Psoas muscle (tissue), 8 donors: ENCODE results near the gene MUC5B. TPM values are rescaled to one million over a fixed set of nuclear protein-coding genes. Genes with fewer than 3 reads are reported as not detected.

ENCODE experiments used
- ATAC-seq, 4 donors: fragments of 200-7000 bp; cut with Tn5 transposase; one replicate each; pipeline ENCODE4 v1.9.1; 2020; ENCODE audit warnings: moderate library complexity in 3 of 4, mild to moderate bottlenecking in 2 of 4
- DNase-seq, 2 donors: peaks; one replicate each; pipeline ENCODE4 v3.0.0-alpha.2; 2020
- H3K27ac ChIP-seq: fragments of 200-600 bp; one replicate; pipeline ENCODE4 v1.8.0; 2022
- H3K27me3 ChIP-seq, 3 donors: fragments of 200-600 bp in 1 of 3; one replicate each; pipeline versions ENCODE4 v1.6.1 to v1.8.0; 2013 to 2022; ENCODE audit warnings: low read length in 2 of 3, mild to moderate bottlenecking in 2 of 3, moderate library complexity in 1 of 3; ENCODE audit not compliant: insufficient read depth in 3 of 3
- H3K36me3 ChIP-seq, 2 donors: fragments of 200-600 bp in 1 of 2; one replicate each; pipeline versions ENCODE4 v1.6.1 to v1.8.0; 2013 to 2022; ENCODE audit warnings: low read depth in 1 of 2, mild to moderate bottlenecking in 1 of 2, moderate library complexity in 1 of 2; ENCODE audit not compliant: insufficient read depth in 1 of 2
- H3K4me1 ChIP-seq: fragments of 200-600 bp; one replicate; pipeline ENCODE4 v1.8.0; 2022
- H3K4me3 ChIP-seq: fragments of 200-600 bp; one replicate; pipeline ENCODE4 v1.8.0; 2022; ENCODE audit warnings: mild to moderate bottlenecking
- H3K9me3 ChIP-seq: fragments of 200-600 bp; one replicate; pipeline ENCODE4 v1.8.0; 2022
- WGBS, 3 donors: extraction: QIAGEN DNeasy Blood & Tissue Kit; methylation state at CpG; one replicate each; pipeline versions ENCODE4 v1.1.6 to v1.1.7; 2013; 5-methylcytosine and 5-hydroxymethylcytosine counted together
- intact Hi-C, 2 donors: fragments of 100-400 bp; cut with DNase I; formaldehyde crosslinking; loops; one replicate each; pipeline versions ENCODE4 v1.11.0 to v1.14.2; 2022
- polyA plus RNA-seq, 3 donors: library from polyadenylated mRNA; stranded (reverse); fragments of 200-250 nt; gene quantifications; one replicate each; pipeline ENCODE4 v1.2.3, GENCODE V29; 2013
- total RNA-seq, 4 donors: library from RNA; stranded (reverse); fragmentation: NEBNext Ultra II Directional in 2 of 4; extraction: Animal tissue kit (Norgen Biotek cat#: 25700) in 2 of 4; gene quantifications; one replicate each; pipeline versions ENCODE4 v1.2.1 to v1.2.4, GENCODE V29; 2021 to 2023
- TF ChIP-seq, protein P1 (sequence below): fragments of 200-600 bp; IDR thresholded peaks from one replicate; pipeline ENCODE4 v1.8.0; 2022; ENCODE audit warnings: antibody characterized with exemption
- donor health status: healthy with polysubstance abuse.
- donor health status: DM: no; HTN: no; CAD: no; lungs with moderate emphysema.
- donor health status: Bipolar disorder and iron deficiency.
- donor health status: healthy.
- donor health status: DM: yes; HTN: yes; CAD: no.
- donor health status: DM: no; HTN: no; CAD: no.
- donor health status: DM: no; HTN: no; CAD: no.
- donor health status: DM: yes; HTN: yes; CAD: no.

Gene MUC5B
- total and polyA plus RNA-seq, 7 donors = under 0.01 to 0.41 (median 0.11) TPM; not detected in 3

DNA sequence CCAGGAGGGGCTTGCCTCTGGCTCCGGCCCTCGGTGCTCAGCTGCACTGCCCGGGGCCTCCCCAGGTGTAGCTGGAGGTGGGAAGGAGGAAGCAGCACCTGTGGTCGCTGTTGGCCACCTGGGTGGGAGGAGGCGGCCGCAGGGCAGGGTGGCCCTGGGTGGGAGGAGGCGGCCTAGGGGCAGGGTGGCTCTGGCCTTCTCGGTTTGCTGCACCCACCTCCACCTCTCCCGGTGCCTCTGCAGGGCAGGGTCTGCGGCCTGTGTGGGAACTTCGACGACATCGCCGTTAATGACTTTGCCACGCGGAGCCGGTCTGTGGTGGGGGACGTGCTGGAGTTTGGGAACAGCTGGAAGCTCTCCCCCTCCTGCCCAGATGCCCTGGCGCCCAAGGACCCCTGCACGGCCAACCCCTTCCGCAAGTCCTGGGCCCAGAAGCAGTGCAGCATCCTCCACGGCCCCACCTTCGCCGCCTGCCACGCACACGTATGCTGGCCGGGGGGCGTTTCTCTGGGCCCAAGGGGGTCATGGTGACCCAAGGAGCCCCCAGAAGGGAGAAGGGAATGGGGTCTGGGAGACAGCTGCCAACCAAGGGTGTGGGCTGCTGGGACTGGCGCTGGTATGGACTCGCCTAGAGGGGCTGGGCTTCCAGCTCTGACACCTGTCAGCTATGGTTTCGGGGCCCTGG lies 44.5 kb upstream of the MUC5B start:
- TF ChIP-seq, protein P1, sequence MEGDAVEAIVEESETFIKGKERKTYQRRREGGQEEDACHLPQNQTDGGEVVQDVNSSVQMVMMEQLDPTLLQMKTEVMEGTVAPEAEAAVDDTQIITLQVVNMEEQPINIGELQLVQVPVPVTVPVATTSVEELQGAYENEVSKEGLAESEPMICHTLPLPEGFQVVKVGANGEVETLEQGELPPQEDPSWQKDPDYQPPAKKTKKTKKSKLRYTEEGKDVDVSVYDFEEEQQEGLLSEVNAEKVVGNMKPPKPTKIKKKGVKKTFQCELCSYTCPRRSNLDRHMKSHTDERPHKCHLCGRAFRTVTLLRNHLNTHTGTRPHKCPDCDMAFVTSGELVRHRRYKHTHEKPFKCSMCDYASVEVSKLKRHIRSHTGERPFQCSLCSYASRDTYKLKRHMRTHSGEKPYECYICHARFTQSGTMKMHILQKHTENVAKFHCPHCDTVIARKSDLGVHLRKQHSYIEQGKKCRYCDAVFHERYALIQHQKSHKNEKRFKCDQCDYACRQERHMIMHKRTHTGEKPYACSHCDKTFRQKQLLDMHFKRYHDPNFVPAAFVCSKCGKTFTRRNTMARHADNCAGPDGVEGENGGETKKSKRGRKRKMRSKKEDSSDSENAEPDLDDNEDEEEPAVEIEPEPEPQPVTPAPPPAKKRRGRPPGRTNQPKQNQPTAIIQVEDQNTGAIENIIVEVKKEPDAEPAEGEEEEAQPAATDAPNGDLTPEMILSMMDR = no peak
- 59 to 66% (median 61%) methylated on average over 30 to 31 of the region's 31 CpGs for WGBS, 3 donors
- DNase-seq (peak in 1 of 2 donors; percentile 50), ATAC-seq (no peak)
- intact Hi-C loops = no loop called here
- Histone ChIP-seq H3K27me3 (peaks cover 0 to 14% (median 7%) of the 10 kb centered on the region in 3 donors), H3K4me3 (no peak overlapping the region), H3K4me1 (no peaks in the 10 kb centered on the region), H3K27ac (no peak overlapping the region), H3K36me3 (no peaks in the 10 kb centered on the region), H3K9me3 (no peaks in the 10 kb centered on the region)

DNA sequence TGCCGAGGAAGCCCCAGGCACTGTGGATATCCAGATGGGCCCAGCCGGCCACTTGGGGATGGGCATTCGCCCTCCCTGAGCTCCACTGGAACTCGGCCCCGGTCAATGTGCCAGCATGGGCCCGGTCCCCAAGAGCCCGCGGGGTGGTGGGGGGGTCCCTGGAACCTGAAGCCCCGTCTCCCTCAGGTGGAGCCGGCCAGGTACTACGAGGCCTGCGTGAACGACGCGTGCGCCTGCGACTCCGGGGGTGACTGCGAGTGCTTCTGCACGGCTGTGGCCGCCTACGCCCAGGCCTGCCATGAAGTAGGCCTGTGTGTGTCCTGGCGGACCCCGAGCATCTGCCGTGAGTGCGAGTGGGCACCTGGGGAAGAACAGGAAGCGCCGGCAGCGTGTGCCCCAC lies 44.0 kb upstream of the MUC5B start:
- WGBS, 3 donors = 83 to 91% (median 84%) methylated on average over 27 to 29 of the region's 29 CpGs
- peaks cover 0 to 14% (median 7%) of the 10 kb centered on the region in 3 donors for H3K27me3 ChIP-seq
- peak; percentile 10 to 40 for DNase-seq
- ATAC-seq = no peak
- no peak overlapping the region for H3K4me3 ChIP-seq
- TF ChIP-seq, protein P1 = no peak
- H3K9me3 ChIP-seq = no peaks in the 10 kb centered on the region
- intact Hi-C loops = no loop called here
- no peaks in the 10 kb centered on the region for H3K36me3 ChIP-seq
- H3K27ac ChIP-seq = no peak overlapping the region
- H3K4me1 ChIP-seq = no peaks in the 10 kb centered on the region

DNA sequence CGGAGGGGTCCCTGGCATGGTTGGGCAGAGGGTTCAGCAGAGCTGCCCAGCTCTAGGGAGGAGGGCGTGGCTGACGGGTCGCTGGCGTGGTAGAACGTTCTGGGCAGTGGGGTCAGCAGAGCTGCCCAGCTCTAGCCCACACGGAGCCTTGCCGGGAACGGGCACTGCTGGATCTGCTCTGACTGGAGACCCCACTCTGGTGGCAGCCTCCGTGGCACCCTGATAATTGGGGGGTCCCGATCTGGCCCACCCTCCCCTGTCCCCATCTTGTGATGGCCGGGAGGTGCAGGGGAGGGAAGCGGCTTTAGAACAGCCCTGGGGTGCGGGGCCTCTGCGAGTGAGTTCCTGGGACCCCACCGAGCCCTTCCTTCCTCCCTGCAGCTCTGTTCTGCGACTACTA lies 43.2 kb upstream of the MUC5B start:
- H3K36me3 ChIP-seq = no peaks in the 10 kb centered on the region
- H3K27me3 ChIP-seq = peaks cover 0 to 14% (median 7%) of the 10 kb centered on the region in 3 donors
- H3K4me3 ChIP-seq = no peak overlapping the region
- TF ChIP-seq, protein P1 = no peak
- H3K27ac ChIP-seq = no peak overlapping the region
- H3K9me3 ChIP-seq = no peaks in the 10 kb centered on the region
- no peak for ATAC-seq
- intact Hi-C loops = no loop called here
- DNase-seq = peak in 1 of 2 donors; percentile 19
- H3K4me1 ChIP-seq = no peaks in the 10 kb centered on the region
- WGBS, 3 donors = 74 to 80% (median 75%) methylated on average over 16 to 17 of the region's 17 CpGs

DNA sequence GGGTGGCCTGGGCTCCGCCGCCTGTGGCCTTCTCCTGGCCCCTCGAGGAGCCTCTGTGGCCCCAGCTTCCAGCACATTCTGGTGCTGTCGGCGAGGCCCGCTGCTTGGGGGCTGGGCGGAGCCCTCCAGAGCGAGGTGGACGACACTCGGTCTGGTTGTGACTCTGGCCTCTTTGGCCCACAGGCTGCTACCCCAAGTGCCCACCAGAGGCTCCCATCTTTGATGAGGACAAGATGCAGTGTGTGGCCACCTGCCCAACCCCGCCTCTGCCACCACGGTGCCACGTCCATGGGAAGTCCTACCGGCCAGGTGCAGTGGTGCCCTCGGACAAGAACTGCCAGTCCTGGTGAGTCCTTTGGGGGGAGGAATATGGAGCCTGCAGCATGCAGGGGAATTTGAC lies 42.7 kb upstream of the MUC5B start:
- ATAC-seq = no peak
- H3K9me3 ChIP-seq = no peaks in the 10 kb centered on the region
- DNase-seq = peak; percentile 8 to 40
- no peaks in the 10 kb centered on the region for H3K36me3 ChIP-seq
- H3K4me3 ChIP-seq = no peak overlapping the region
- intact Hi-C loops = no loop called here
- whole genome bisulfite sequencing, 3 donors = 65 to 76% (median 66%) methylated on average over 15 of the region's 15 CpGs
- H3K4me1 ChIP-seq = no peaks in the 10 kb centered on the region
- TF ChIP-seq, protein P1 = no peak
- H3K27ac ChIP-seq = no peak overlapping the region
- H3K27me3 ChIP-seq = peaks cover 0 to 14% (median 7%) of the 10 kb centered on the region in 3 donors
